LNCaP clone FGC (cell line): ENCODE data around the gene S100A7A.
"Not testable (repeated sequence)": the region's sequence is repeated elsewhere in the genome, so short reads cannot be mapped to it uniquely, and the experiment has no call there.

Experiments
- DNase-seq: peaks from one replicate; pipeline ENCODE4 v3.0.0-alpha.2; 2011; ENCODE audit warnings: low read depth
- H3K4me3 ChIP-seq: 2 replicates; pipeline ENCODE4 v1.5.1; 2011; ENCODE audit warnings: mild to moderate bottlenecking, low read depth, low read length, control low read depth
- CTCF ChIP-seq: IDR thresholded peaks from 2 replicates; pipeline ENCODE4 v1.5.1; 2012; ENCODE audit warnings: mild to moderate bottlenecking; ENCODE audit not compliant: control insufficient read depth, insufficient read depth; ENCODE audit errors: extremely low read depth

Gene S100A7A

GRCh38 chr1:153417136-153417888 is 992 bp downstream of the S100A7A start:
- H3K4me3 ChIP-seq = no peak overlapping the region
- no peak for DNase-seq
- no peak for TF ChIP-seq CTCF

GRCh38 chr1:153418758-153419435 is 2.6 kb downstream of the S100A7A start:
- DNase-seq, H3K4me3 ChIP-seq: not testable (repeated sequence)

GRCh38 chr1:153419436-153419793 is 3.1 kb downstream of the S100A7A start:
- not testable (repeated sequence) for DNase-seq, H3K4me3 ChIP-seq

GRCh38 chr1:153420306-153420705 is 4.0 kb downstream of the S100A7A start:
- no peak for TF ChIP-seq CTCF
- H3K4me3 ChIP-seq = no peak overlapping the region
- no peak for DNase-seq

GRCh38 chr1:153422450-153423068 is 6.2 kb downstream of the S100A7A start:
- H3K4me3 ChIP-seq = no peak overlapping the region
- peak; percentile 13 for DNase-seq
- TF ChIP-seq CTCF = no peak

GRCh38 chr1:153426809-153427208 is 10.5 kb downstream of the S100A7A start:
- no peak for TF ChIP-seq CTCF
- H3K4me3 ChIP-seq = no peak overlapping the region
- DNase-seq = no peak

GRCh38 chr1:153428073-153428638 is 11.8 kb downstream of the S100A7A start:
- DNase-seq = no peak
- no peak overlapping the region for H3K4me3 ChIP-seq
- TF ChIP-seq CTCF = no peak
